GF-D8 (cell line): Measurements from ENCODE around the gene VPS37D.
A peak's percentile ranks its signal among the peaks of the same experiment; 100 is the strongest.
"Not testable (repeated sequence)": the region's sequence is repeated elsewhere in the genome, so short reads cannot be mapped to it uniquely, and the experiment has no call there.

Source experiments
- DNase-seq: peaks from one replicate; lab custom pipeline; 2025; lab: John Stamatoyannopoulos, UW

The VPS37D gene

DNA sequence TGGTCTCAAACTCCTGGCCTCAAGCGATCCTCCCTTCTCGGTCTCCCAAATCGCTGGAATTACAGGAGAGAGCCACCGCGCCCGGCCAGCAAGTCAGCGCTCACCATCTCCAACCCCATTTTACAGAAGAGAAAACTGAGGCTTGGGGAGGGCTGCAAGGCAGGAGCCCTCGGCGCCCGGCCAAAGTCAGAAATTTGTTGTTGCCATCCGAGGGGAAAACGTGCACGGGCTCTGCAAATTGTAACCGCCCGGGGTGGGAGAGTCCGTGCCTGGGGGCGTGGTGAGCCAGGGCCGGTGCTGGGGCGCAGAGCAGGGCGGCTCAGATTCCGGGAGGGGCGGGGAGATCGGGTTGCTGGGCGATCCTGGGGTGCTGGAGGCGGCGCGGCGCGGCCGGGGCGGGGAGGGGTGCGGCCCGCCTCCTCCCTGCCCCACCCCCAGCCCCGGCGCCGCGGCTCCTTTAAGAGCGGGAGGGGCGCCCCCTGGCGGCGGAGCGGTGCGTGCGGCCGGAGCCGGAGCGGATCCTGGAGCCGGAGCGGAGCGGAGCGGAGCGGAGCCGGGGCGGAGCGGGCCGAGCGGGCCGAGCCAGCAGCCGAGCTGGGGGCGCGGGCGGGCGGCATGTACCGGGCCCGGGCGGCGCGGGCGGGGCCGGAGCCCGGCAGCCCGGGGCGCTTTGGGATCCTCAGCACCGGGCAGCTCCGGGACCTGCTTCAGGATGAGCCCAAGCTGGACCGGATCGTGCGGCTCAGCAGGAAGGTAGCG, at the start of gene VPS37D:
Gene VPS37D (plus strand): TSS at position 488 of the 759 bp plus-strand sequence. CDS start 128 bp downstream, at position 616.
- no peak for DNase-seq

DNA sequence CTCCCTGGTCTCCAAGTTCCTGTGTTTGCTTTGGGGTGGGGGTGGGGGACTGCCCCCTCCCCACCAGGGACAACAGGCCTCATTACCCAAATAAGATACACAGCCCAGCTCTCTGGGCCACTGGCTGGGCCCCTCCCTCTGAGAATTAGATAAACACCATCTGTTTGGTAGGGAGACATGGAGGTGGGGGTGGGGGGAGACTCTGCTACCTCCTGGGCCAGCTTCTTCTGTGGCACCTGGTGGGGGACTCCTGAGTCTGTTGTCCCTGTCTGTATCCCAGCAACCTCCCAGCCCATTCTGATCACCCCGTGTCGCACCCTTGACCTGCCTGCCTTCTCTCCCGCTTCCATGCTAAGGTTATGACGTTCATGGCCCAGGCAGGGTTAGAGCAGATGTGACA, 49.1 kb upstream of the VPS37D start:
- DNase-seq, result no peak

- DNase-seq, result not testable (repeated sequence)
Observed at GRCh38 chr7:73619394-73619793, 48.2 kb upstream of the VPS37D start.

GRCh38 chr7:73621168-73622063, 46.2 kb upstream of the VPS37D start:
- DNase-seq, result no peak

- no peak for DNase-seq
Observed at GRCh38 chr7:73622527-73622908, 45.1 kb upstream of the VPS37D start.

DNA sequence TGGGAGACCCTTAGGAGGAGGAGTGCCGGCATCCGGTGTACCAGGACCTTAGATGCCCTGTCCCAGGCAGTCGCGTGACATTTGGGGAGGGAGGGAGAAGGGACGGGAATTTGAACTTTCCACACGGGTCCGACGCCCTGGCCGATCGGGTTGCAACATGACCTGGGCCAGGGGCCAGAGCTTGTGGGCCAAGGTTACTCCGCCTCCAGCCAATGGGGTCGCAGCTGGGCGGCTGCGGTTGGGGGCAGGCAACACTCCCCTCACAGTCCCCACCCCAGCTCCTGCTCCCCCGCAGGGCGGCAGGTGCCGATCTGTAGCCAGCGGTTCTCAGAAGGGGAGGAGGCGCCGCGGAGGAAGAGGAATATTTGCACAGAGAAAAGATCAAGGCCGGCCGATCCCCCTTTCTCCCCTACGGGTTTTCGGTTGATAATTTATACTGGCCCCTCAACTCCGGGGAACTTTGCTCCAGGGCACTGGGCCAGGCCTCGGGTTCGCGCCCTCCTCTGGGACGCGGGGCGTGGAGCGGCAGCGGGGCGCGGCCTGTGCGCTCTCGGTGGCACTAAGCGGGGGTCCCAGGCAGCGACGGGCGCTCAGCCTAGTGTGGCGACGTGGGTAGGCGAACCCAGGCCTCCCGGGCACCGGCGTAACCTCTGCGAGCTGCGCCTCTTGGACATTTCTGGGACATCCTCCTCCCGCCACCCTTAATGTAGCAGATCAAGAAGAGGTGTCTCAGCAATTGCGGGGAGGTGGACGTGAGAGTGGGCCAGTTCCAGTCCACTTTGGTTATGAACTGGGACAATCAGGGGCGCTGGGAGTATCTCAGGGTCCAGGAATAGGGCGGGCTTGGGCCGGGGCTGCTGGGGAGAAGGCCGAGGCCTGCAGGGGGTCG, 44.5 kb upstream of the VPS37D start:
- DNase-seq, result peak; percentile 71

- no peak for DNase-seq
Observed at GRCh38 chr7:73623798-73624668, 43.6 kb upstream of the VPS37D start, which contains the start of gene MLXIPL. Gene MLXIPL, minus strand, starts transcription at chr7:73624522. Its CDS starts 30 bp downstream, at chr7:73624492.

GRCh38 chr7:73624669-73625001, 43.0 kb upstream of the VPS37D start:
- no peak for DNase-seq

DNA sequence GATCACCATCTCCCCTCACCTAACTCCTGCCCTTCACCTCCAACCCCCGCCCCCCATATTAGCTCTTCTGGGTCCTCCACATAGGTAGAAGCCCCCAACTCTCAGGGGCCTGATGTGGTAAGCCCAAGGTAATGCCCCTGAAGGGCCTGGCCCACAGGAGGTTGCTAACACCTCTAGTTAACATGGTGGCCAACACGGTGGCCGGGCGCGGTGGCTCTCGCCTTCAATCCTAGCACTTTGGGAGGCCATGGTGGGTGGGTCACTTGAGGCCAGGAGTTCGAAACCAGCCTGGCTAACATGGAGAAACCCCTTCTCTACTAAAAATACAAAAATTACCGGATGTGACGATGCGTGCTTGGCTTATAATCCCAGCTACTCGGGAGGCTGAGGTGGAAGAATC, 42.4 kb upstream of the VPS37D start:
- no peak for DNase-seq

DNA sequence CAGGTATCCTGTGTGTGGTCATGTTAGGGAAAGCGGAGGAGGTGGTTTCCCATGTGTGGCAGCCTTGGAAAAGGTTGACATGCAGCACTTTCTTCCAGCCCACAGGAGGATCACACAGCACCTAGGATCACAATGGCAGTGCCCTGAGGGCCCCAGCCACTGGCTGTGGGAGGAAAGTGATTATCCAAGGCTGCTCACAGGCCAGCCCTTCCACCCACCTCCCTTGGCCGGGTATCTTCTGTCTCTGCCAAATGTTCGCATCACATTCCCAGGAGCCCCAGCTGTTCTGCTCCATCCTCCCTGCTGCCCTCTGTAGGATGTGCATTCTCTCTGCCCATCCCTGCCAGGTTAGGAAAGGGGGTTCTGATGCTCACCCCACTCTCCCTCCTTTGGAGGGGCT, 40.8 kb upstream of the VPS37D start:
- DNase-seq, result no peak

DNA sequence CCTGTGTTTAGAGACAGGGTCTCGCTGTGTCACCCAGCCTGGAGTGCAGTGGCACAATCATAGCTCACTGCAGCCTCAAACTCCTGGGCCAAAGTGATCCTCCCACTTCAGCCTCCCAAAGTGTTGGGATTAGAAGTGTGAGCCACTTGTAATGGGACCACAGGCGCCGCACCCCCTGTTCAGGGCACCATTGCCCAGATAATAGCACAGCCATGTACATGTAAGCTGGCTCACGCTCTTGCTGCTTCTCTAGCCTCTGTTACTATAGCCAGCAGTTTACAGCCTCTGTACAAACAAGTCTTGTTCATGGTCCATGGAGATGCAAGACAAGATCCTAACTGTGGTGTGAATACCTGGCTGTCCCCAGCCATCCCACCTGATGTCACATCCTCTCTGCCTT, 39.1 kb upstream of the VPS37D start:
- no peak for DNase-seq

GRCh38 chr7:73631558-73631957, 36.1 kb upstream of the VPS37D start:
- no peak for DNase-seq

DNA sequence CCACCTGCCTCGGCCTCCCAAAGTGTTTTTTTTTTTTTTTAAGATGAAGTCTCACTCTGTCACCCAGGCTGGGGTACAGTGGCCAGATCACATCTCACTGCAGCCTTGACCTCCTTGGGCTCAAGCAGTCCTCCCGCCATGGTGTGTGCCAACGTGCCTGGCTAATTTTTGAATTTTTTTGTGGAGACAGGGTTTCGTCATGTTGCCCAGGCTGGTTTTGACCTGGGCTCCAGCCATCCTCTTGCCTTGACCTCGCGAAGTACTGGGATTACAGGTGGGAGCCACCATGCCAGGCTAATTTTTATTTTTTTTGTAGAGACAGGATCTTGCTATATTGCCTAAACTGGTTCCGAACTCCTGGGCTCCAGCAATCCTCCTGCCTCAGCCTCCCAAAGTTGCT, 34.3 kb upstream of the VPS37D start:
- no peak for DNase-seq

GRCh38 chr7:73633844-73634243, 33.8 kb upstream of the VPS37D start:
- no peak for DNase-seq

DNA sequence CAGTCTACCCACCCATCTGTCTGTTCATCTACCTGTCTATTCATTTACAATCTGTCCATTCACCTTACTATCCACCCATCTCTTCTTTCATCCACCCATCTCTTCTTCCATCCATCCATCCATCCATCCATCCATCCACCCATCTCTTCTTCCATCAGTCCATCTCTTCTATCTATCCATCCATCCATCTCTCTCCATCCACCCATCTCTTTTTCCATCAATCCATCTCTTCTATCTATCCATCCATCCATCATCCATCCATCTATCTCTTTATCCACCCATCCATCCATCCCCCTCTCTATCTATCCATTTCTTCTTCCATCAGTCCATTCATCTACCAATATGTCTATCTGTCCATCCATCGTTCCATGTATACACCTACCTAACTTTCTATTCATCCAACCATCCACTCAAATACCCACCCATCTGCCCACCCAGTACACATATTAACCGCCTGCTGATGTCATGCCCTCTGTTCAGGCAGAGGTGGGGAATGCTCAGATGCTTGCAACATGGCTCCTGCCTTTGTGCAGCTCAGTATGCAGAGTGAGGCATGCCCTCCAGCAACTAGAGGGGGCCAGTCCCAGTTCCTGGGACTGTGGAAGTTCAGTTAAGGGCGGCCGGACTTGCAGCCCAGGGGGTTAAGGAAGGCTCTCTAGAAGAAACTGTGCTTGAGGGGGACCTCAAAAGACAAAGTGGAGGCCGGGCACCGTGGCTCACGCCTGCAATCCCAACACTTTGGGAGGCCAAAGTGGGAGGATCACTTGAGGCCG, 32.0 kb upstream of the VPS37D start:
- DNase-seq, result no peak

DNA sequence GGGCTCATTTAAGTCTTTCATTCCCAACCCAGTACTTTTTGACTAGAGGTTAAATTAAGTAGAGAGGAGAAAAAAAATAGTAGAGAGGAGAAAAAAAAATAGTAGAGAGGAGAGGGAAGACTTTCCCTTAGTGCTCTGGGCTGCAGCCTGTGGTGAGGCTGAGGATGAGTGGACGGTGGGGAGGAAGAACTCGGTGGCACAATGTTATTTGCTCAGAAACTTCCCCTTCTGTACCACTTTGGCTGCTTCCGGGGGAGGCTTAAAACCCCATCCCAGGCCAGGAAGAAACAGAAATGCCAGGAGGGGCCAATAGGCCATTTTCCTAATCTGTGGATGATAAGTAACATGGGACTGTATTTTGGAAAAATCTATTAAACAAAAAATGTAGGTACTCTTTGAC, 28.7 kb upstream of the VPS37D start:
- no peak for DNase-seq

GRCh38 chr7:73642834-73643233, 24.8 kb upstream of the VPS37D start:
- DNase-seq, result no peak

- no peak for DNase-seq
Observed at GRCh38 chr7:73644688-73645286, 22.8 kb upstream of the VPS37D start.

DNA sequence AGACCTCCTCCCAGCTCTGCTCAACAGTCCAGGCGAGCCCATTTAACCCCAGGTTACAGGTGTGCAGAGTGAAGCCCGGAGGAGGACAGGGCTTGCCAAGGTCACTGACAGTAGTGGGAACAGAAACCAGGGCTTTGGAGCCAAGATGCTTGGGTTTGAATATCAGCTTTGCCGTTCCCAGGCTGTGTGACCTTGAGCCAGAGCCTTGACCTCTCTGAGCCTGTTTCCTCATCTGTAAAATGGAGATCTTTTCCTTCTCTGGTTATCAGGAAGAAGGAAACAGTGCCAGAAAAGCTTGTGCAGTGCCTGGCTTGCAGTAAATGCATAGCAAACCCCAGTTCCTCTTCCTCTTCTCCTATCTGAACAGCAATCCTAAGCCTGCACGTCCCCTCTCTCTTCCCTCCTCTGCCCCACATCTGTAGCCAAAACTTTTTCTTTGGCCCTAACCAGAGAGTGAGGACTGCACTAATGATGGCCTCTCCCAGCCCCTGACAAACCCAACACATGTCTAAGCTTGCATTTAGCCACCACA, 21.9 kb upstream of the VPS37D start:
- DNase-seq, result no peak
